NCI-H2196 treated with DMSO at 0.1 percent for 48 hours (cell line): Measurements from ENCODE around the gene E2F3.
A peak's percentile ranks its signal among the peaks of the same experiment; 100 is the strongest.

ENCODE experiments used
- DNase-seq: peaks from one replicate; lab custom pipeline; 2025; ENCODE audit not compliant: unreplicated experiment; lab: John Stamatoyannopoulos, UW

The E2F3 gene

GRCh38 chr6:20401205-20402091, at the start of gene E2F3:
E2F3 (plus strand) TSS chr6:20401879; CDS start chr6:20402233, 354 bp downstream.
- peak; percentile 99 for DNase-seq

- DNase-seq = no peak
Measured at GRCh38 chr6:20352346-20352745, 49.3 kb upstream of the E2F3 start.

GRCh38 chr6:20353134-20353533, 48.5 kb upstream of the E2F3 start:
- no peak for DNase-seq

- DNase-seq = no peak
Measured at GRCh38 chr6:20354366-20354765, 47.3 kb upstream of the E2F3 start.

DNA sequence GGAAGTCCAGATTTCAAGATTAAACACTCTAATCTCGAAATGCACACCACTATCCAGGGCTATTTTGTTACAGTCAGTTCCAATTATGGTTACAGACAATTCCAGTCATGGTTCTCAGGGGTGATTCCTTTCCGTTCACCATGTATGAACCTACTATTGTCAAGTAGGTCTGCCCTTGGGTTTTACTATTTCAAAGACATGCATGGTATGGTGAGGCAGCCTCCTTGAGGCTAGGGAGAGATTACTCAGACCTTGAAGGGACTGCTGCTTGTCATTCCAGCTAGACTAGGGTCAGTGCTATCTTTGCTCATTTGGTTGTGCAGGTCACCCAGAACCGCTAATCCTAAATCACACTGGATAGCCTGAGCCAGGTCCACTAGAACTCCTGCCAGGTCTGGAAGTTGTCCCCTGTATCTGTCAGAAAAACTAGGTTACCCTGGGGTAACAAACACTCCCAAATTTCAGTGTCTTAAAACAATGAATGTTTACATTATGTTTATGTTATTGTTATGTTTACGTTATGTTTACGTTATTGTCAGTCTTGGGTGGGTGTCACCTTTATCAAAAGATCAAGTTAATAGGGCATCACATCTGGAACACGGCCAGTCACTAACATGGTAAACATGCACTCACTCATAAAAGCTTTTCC, 41.1 kb upstream of the E2F3 start:
- no peak for DNase-seq

DNA sequence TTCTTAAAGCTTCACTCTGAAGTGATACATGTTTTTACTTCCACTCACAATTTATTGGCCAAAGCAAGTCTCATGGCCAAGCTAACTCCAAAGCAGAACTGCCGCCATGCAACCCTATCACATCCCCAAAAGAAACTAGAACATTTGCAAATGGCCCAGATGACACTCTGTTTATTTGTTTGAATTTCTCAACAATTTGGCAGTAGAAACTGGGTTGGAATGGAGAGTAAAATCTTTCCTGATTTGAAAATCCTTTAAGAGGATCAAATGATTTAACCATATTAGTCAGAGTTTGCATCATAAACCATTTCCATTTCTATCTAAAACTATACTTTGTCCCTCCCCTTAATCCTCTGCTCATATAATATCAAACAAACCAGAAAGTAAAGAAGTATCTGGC, 39.1 kb upstream of the E2F3 start:
- DNase-seq = no peak

GRCh38 chr6:20364327-20364726, 37.4 kb upstream of the E2F3 start:
- no peak for DNase-seq

DNA sequence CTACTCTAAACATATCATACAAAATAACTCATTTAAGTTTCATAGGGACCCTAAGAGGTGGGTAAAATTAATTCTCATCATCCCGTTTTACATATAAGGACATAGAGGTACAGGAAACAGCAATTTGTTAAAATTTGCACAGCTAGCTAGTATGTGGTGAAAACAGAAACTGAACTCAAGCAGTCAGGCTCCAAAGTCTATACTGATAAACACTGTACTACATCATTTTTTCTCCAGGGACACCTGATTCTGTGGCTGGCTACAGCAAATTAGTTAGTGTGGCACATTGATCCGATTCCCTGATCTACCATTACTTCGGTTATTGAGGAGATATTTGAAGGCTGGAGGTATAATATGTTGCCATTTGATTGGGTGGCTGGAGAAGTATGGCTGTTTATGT, 36.2 kb upstream of the E2F3 start:
- DNase-seq = no peak

- no peak for DNase-seq
Measured at GRCh38 chr6:20366082-20366830, 35.4 kb upstream of the E2F3 start.

- no peak for DNase-seq
Measured at GRCh38 chr6:20367743-20368485, 33.8 kb upstream of the E2F3 start.

DNA sequence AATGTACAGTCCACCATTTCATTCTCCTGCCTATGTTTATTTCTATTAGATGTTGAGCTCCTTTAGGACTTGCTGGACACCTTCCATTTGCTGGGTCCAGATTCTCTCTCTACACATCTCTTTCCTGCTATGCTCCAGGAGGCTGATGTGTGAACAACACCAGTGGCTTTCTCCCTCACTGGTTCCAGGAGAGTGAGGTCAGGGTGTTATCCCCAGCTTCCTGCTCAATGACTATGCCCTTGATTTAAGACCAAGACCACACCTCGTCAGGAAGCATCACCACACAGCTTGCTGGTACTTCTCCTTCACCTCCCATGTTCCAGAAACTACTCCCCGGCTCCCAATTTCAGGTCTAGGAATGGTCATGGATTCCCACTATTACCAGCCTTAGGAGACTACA, 31.3 kb upstream of the E2F3 start:
- no peak for DNase-seq

DNA sequence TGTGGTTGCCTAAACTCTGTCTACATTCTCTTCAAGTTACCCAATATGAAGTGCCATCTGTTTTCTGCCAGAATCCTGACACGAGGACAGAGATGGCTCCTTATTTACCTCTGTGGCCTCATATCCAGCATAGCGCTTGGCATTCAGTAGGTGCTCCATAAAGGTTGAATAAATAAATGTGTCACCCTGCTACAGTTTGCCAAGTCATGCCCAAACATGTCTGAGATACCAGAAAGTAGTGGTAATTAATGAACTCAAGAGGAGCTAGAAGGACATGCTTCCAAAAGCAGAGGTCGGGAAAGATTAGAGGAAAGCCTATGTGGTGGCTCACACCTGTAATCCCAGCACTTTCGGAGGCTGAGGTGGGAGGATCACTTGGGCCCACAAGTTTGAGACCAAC, 30.9 kb upstream of the E2F3 start:
- DNase-seq = no peak

- no peak for DNase-seq
Measured at GRCh38 chr6:20375436-20375835, 26.2 kb upstream of the E2F3 start.

GRCh38 chr6:20377623-20378265, 23.9 kb upstream of the E2F3 start:
- DNase-seq = no peak

- DNase-seq = no peak
Measured at GRCh38 chr6:20379231-20379630, 22.4 kb upstream of the E2F3 start.

GRCh38 chr6:20386218-20386617, 15.5 kb upstream of the E2F3 start:
- DNase-seq = no peak

GRCh38 chr6:20389066-20389465, 12.6 kb upstream of the E2F3 start:
- no peak for DNase-seq

DNA sequence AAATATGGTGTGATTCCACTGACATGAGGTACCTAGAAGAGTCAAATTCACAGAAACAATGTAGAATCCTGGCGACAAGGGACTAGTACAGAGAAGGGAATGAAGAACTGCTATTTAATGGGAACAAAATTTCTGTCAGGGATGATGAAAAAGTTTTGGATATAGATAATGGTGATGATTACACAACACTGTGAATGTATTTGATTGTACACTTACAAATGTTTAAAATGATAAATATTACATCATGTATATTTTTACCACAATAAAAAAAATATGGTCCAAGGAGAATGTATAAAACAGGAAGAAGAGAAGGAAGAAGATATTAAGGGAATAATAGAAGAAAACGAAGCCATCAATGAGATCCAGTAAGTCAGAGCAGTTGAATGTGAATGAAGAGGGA, 8.4 kb upstream of the E2F3 start:
- no peak for DNase-seq

- DNase-seq = no peak
Measured at GRCh38 chr6:20399518-20399917, 2.2 kb upstream of the E2F3 start.

DNA sequence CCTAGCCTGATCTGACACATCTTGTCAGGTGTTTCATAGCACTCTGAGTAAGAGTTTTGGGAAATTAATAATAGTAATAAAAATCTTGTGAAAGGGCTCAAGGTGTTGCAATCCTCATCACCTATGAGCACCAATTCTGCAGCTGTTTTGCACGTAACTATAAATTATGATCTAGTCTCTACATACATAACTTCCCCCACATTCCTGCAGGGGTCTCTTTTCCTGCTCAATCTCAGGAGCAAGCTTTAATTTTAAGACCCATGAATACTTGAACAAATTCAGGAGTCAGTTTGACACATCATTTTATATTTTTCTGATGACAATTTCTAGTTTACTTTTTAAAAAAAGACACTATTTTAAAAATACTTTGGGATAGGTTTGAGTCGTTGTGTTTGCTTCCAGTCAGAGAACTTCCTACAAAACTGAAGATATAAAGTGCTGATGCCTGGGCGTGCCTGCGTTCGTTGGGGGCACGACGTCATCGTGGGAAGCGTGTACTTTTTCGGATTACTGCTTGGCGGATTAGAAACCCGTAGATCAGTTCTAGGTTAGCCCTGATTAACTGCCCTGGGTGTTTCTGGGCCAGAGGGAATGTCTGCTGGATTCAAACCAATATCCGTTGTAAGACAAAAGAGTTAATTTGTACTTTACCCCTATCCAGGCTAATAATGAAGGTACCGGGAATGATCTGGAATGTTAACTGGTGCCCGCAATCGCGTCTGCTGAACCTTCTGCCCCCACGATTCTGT, 1.0 kb upstream of the E2F3 start:
- peak; percentile 17 for DNase-seq
